ENCODE measurements around the gene SLCO2B1. TPM values are rescaled to one million over a fixed set of nuclear protein-coding genes. Genes with fewer than 3 reads are reported as not detected.

SLCO2B1 gene, protein sequence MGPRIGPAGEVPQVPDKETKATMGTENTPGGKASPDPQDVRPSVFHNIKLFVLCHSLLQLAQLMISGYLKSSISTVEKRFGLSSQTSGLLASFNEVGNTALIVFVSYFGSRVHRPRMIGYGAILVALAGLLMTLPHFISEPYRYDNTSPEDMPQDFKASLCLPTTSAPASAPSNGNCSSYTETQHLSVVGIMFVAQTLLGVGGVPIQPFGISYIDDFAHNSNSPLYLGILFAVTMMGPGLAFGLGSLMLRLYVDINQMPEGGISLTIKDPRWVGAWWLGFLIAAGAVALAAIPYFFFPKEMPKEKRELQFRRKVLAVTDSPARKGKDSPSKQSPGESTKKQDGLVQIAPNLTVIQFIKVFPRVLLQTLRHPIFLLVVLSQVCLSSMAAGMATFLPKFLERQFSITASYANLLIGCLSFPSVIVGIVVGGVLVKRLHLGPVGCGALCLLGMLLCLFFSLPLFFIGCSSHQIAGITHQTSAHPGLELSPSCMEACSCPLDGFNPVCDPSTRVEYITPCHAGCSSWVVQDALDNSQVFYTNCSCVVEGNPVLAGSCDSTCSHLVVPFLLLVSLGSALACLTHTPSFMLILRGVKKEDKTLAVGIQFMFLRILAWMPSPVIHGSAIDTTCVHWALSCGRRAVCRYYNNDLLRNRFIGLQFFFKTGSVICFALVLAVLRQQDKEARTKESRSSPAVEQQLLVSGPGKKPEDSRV
- total RNA-seq (2021) (1.0 and 1.1 TPM in 2 replicates), Bru-seq, nascent RNA (percentile 16 among the genes with signal in this experiment), BruChase-seq, experiment 1, labeled RNA remaining after a 2-hour chase (percentile 11 among the genes with signal in this experiment), BruChase-seq, experiment 2, labeled RNA remaining after a 6-hour chase (percentile 13 among the genes with signal in this experiment)
- long read RNA-seq: 0 reads

DNA sequence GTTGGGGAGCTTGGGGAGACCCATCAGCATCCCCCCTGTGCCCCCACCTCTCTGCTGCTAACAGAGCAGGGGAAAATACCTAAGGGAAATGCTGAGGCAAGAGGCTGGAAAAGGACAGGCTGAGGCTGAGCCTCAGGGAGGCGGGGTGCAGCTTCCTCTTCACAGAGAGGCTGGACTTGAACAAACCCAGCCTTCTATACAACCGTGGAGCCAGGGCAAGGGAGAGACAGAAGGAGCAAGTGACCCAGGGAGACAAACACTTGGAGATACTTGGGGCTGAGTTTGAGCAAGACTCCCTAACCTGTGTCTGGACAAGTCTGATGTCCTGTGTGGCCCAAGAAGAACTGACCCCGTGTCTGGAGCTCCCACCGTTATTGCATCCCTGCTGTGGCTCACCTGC is at the start of gene SLCO2B1:
Gene SLCO2B1, plus strand, starts transcription at position 229 of the 400 bp plus-strand sequence. CDS start 275 bp downstream, outside the sequence.
- Histone ChIP-seq H3K4me3 (ENCODE audit: low read depth, low read length, poor library complexity, severe bottlenecking) (no peak within 1 kb of the TSS), H3K27me3 (replicated peaks; ENCODE audit: insufficient read depth, low read depth, low read length, poor library complexity) (no peaks in the 10 kb centered on the region), H3K4me1 (ENCODE audit: insufficient read depth, low read length, poor library complexity, severe bottlenecking) (no peaks in the 10 kb centered on the region), H3K36me3 (ENCODE audit: insufficient read depth, low read length, poor library complexity, severe bottlenecking) (no peaks in the 10 kb centered on the region), H3K27ac (ENCODE audit: low read depth, low read length, poor library complexity, severe bottlenecking) (no peak within 1 kb of the TSS), H3K9me3 (ENCODE audit: low read depth, low read length, poor library complexity, severe bottlenecking) (no peaks in the 10 kb centered on the region)
- BruUV-seq (replicated peaks): no TSS peak
- ChIA-PET CTCF (no interaction called here), POLR2A (ENCODE audit: low non-redundant PET) (no interaction called here)
- no peak for DNase-seq (ENCODE audit: low spot score)
- TF ChIP-seq, protein P1, sequence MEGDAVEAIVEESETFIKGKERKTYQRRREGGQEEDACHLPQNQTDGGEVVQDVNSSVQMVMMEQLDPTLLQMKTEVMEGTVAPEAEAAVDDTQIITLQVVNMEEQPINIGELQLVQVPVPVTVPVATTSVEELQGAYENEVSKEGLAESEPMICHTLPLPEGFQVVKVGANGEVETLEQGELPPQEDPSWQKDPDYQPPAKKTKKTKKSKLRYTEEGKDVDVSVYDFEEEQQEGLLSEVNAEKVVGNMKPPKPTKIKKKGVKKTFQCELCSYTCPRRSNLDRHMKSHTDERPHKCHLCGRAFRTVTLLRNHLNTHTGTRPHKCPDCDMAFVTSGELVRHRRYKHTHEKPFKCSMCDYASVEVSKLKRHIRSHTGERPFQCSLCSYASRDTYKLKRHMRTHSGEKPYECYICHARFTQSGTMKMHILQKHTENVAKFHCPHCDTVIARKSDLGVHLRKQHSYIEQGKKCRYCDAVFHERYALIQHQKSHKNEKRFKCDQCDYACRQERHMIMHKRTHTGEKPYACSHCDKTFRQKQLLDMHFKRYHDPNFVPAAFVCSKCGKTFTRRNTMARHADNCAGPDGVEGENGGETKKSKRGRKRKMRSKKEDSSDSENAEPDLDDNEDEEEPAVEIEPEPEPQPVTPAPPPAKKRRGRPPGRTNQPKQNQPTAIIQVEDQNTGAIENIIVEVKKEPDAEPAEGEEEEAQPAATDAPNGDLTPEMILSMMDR (conservative IDR thresholded peaks at IDR 0.05; ENCODE audit: low read depth, low read length): no peak
- no peak for TF ChIP-seq EZH2 (IDR thresholded peaks at IDR 0.05; ENCODE audit: borderline replicate concordance, low read depth, low read length, poor library complexity, severe bottlenecking)
- intact Hi-C loops (cut with micrococcal nuclease; ENCODE audit: unreplicated experiment): no loop called here

DNA sequence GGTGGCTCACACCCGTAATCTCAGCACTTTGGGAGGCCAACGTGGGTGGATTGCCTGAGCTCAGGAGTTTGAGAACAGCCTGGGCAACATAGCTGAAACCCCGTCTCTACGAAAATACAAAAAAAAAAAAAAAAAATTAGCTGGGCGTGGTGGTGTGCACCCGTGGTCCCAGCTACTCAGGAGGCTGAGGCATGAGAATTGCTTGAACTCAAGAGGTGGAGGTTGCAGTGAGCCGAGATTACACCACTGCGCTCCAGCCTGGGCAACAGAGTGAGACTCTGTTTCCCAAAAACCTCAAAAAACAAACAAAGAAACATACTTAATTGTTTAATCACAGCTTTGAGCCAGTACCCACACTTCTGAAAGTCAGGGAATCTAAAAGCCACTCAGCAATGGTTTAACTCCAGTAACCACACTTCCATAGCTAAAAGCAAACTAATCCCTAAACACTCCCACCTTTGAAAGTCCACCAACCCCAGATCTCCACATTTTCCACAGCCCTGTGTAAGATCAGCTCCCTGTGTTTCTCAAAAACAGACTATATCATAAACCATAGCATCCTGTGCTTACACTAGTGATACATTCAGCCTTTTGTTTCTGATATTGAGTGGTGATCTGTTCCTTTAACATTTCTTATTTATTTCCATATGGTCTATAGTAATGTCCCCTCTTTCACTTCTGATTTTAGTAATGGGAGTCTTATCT is 49.3 kb upstream of the SLCO2B1 start:
- POLR2A ChIA-PET (ENCODE audit: low non-redundant PET): no interaction called here
- intact Hi-C loops (cut with micrococcal nuclease; ENCODE audit: unreplicated experiment): no loop called here
- no peaks in the 10 kb centered on the region for H3K36me3 ChIP-seq (ENCODE audit: insufficient read depth, low read length, poor library complexity, severe bottlenecking)

More for the DNA sequence above, 49.3 kb upstream of the SLCO2B1 start:
- CTCF ChIA-PET: no interaction called here
- no peak for DNase-seq (ENCODE audit: low spot score)
- no TSS peak for BruUV-seq (replicated peaks)
- Histone ChIP-seq H3K27ac (ENCODE audit: low read depth, low read length, poor library complexity, severe bottlenecking) (no peak overlapping the region), H3K27me3 (replicated peaks; ENCODE audit: insufficient read depth, low read depth, low read length, poor library complexity) (peaks cover 3% of the 10 kb centered on the region), H3K4me1 (ENCODE audit: insufficient read depth, low read length, poor library complexity, severe bottlenecking) (no peaks in the 10 kb centered on the region), H3K9me3 (ENCODE audit: low read depth, low read length, poor library complexity, severe bottlenecking) (no peaks in the 10 kb centered on the region), H3K4me3 (ENCODE audit: low read depth, low read length, poor library complexity, severe bottlenecking) (no peak overlapping the region)
- no peak for TF ChIP-seq EZH2 (IDR thresholded peaks at IDR 0.05; ENCODE audit: borderline replicate concordance, low read depth, low read length, poor library complexity, severe bottlenecking)
- TF ChIP-seq, protein P1 (conservative IDR thresholded peaks at IDR 0.05; ENCODE audit: low read depth, low read length): no peak

Data from A673 (cell line).